Lower leg skin (tissue), 4 donors: Measurements from ENCODE around the gene GAST. TPM values are rescaled to one million over a fixed set of nuclear protein-coding genes. Genes with fewer than 3 reads are reported as not detected.

Source experiments
- DNase-seq, 2 donors: peaks; one replicate each; pipeline ENCODE4 v3.0.0-alpha.2; 2019; ENCODE audit warnings: low spot score in 2 of 2
- H3K4me3 ChIP-seq: fragments of 200-600 bp; sonication (generic); 2 replicates; pipeline ENCODE4 v1.5.1; 2017; ENCODE audit warnings: mild to moderate bottlenecking, low read depth; ENCODE audit not compliant: poor library complexity, severe bottlenecking
- CTCF ChIP-seq, 3 donors: fragments of 450-650 bp; IDR thresholded peaks; one replicate each; pipeline ENCODE4 v1.5.1; 2016; ENCODE audit warnings: antibody characterized with exemption in 3 of 3, mild to moderate bottlenecking in 3 of 3, moderate library complexity in 2 of 3
- POLR2A ChIP-seq, 2 donors: fragments of 450-650 bp; IDR thresholded peaks; one replicate each; pipeline ENCODE4 v1.6.1; 2016 to 2017; ENCODE audit warnings: antibody characterized with exemption in 2 of 2, mild to moderate bottlenecking in 1 of 2, moderate library complexity in 1 of 2
- WGBS, 2 donors: methylation state at CpG; one replicate each; pipeline ENCODE4 v1.1.5; 2018; 5-methylcytosine and 5-hydroxymethylcytosine counted together
- intact Hi-C: fragments of 100-400 bp; cut with DNase I; formaldehyde crosslinking; loops from one replicate; pipeline ENCODE4 v1.15.0; 2023; ENCODE audit warnings: low total_unique reads
- total RNA-seq, 4 donors: library from RNA; depleted of rRNA; stranded (reverse); fragments of >200 nt; gene quantifications; one replicate each; pipeline ENCODE4 v1.1.0, GENCODE V29; 2016

The GAST gene
- not detected for total RNA-seq

GRCh38 chr17:41711669-41712400, at the start of gene GAST:
TSS of gene GAST (plus strand) at chr17:41712331. CDS start at chr17:41715437, 3,106 bp downstream.
- H3K4me3 ChIP-seq = no peak within 1 kb of the TSS
- no peak for DNase-seq
- intact Hi-C loops = no loop called here
- 88 to 90% methylated on average over 11 to 12 of the region's 12 CpGs for WGBS, 2 donors
- TF ChIP-seq POLR2A (IDR thresholded peaks at IDR 0.05) (no peak), CTCF (IDR thresholded peaks at IDR 0.05) (no peak)

- WGBS, 2 donors = 47 to 55% methylated on average over 8 of the region's 8 CpGs
- no peak for TF ChIP-seq CTCF (IDR thresholded peaks at IDR 0.05)
- no peak for TF ChIP-seq POLR2A (IDR thresholded peaks at IDR 0.05)
- intact Hi-C loops = loop anchor here (5.0 kb wide), 1 partner anchor 806 kb away; no protein-coding TSS in a partner anchor
- H3K4me3 ChIP-seq = no peak overlapping the region
- no peak for DNase-seq
Measured at GRCh38 chr17:41663451-41664171, 48.5 kb upstream of the GAST start.

GRCh38 chr17:41664172-41664457, 48.0 kb upstream of the GAST start:
- intact Hi-C loops = loop anchor here (5.0 kb wide), 1 partner anchor 807 kb away; no protein-coding TSS in a partner anchor
- no peak overlapping the region for H3K4me3 ChIP-seq
- DNase-seq = no peak
- WGBS, 2 donors = 63 to 83% methylated on average over 2 of the region's 2 CpGs
- no peak for TF ChIP-seq CTCF (IDR thresholded peaks at IDR 0.05)
- no peak for TF ChIP-seq POLR2A (IDR thresholded peaks at IDR 0.05)

- TF ChIP-seq CTCF (IDR thresholded peaks at IDR 0.05) = no peak
- no peak for TF ChIP-seq POLR2A (IDR thresholded peaks at IDR 0.05)
- H3K4me3 ChIP-seq = no peak overlapping the region
- DNase-seq = no peak
- WGBS, 2 donors = 44% methylated on average over 15 of the region's 15 CpGs
- intact Hi-C loops = loop anchor here (5.0 kb wide), 2 partner anchors 808 to 858 kb away; no protein-coding TSS in a partner anchor
Measured at GRCh38 chr17:41664587-41665565, 47.3 kb upstream of the GAST start.

GRCh38 chr17:41665566-41666236, 46.4 kb upstream of the GAST start:
- peak; percentile 78 to 97 for DNase-seq
- H3K4me3 ChIP-seq = peak overlapping the region; percentile 27
- intact Hi-C loops = loop anchor here (5.0 kb wide), 1 partner anchor 858 kb away; no protein-coding TSS in a partner anchor
- TF ChIP-seq POLR2A (IDR thresholded peaks at IDR 0.05) = no peak
- peak in 1 of 3 donors; percentile 52 for TF ChIP-seq CTCF (IDR thresholded peaks at IDR 0.05)
- 0 to 1% methylated on average over 30 to 39 of the region's 39 CpGs for WGBS, 2 donors
